HepG2 (cell line): ENCODE results near the gene BCL7A. TPM values are rescaled to one million over a fixed set of nuclear protein-coding genes. Genes with fewer than 3 reads are reported as not detected.
A peak's percentile ranks its signal among the peaks of the same experiment; 100 is the strongest.

ENCODE experiments used
- JARID2 ChIP-seq: sonication (generic); formaldehyde crosslinking; IDR thresholded peaks from 2 replicates; pipeline ENCODE4 v1.8.1; 2023; ENCODE audit warnings: missing genetic modification reagents, inconsistent platforms; ENCODE audit not compliant: insufficient replicate concordance
- JUN ChIP-seq: sonication (generic); formaldehyde crosslinking; IDR thresholded peaks from 2 replicates; pipeline ENCODE4 v1.4.0; 2020; ENCODE audit warnings: mild to moderate bottlenecking, missing genetic modification reagents
- RFXAP ChIP-seq: sonication (generic); formaldehyde crosslinking; IDR thresholded peaks from 2 replicates; pipeline ENCODE4 v1.4.0; 2020; ENCODE audit warnings: missing genetic modification reagents, borderline replicate concordance
- SAP130 ChIP-seq: IDR thresholded peaks from 2 replicates; pipeline ENCODE4 v1.6.1; 2016; ENCODE audit warnings: low read depth
- ZC3H13 ChIP-seq: sonication (generic); formaldehyde crosslinking; IDR thresholded peaks from 2 replicates; pipeline ENCODE4 v1.8.1; 2023; ENCODE audit warnings: mild to moderate bottlenecking, missing genetic modification reagents, moderate library complexity
- ZNF230 ChIP-seq: sonication (generic); formaldehyde crosslinking; IDR thresholded peaks from 2 replicates; pipeline ENCODE4 v1.4.0; 2020; ENCODE audit warnings: mild to moderate bottlenecking, missing genetic modification reagents
- ZNF776 ChIP-seq: sonication (generic); formaldehyde crosslinking; IDR thresholded peaks from 2 replicates; pipeline ENCODE4 v1.4.0; 2020; ENCODE audit warnings: mild to moderate bottlenecking, missing genetic modification reagents
- polyA plus RNA-seq, 8 experiments: library from polyadenylated mRNA; depleted of rRNA in 3 of 8; stranded (reverse) in 7 of 8; unstranded in 1 of 8; fragments of >200 nt; fragmentation: Illumina TruSeq in 4 of 8; extraction: Trizol in 4 of 8; gene quantifications; 2 replicates each; pipeline versions ENCODE4 v1.2.1 to v1.2.3, GENCODE V29; 2011 to 2016; ENCODE audit warnings: low read depth in 4 of 8, missing spikeins in 1 of 8, mixed read lengths in 1 of 8; ENCODE audit not compliant: insufficient read depth in 1 of 8
- total RNA-seq, 5 experiments: library from RNA; depleted of rRNA; stranded (reverse); fragments of >200 nt; fragmentation: Illumina TruSeq; extraction: Trizol; gene quantifications; 2 replicates each; pipeline ENCODE4 v1.2.3, GENCODE V29; 2016; ENCODE audit warnings: low read depth in 1 of 5
- TF ChIP-seq, protein P1 (sequence below): sonication (generic); formaldehyde crosslinking; IDR thresholded peaks from 2 replicates; pipeline ENCODE4 v1.5.0; 2020; ENCODE audit warnings: mild to moderate bottlenecking, missing genetic modification reagents, borderline replicate concordance
- TF ChIP-seq, protein P2 (sequence below): sonication (generic); formaldehyde crosslinking; IDR thresholded peaks from 2 replicates; pipeline ENCODE4 v1.5.1; 2020; ENCODE audit warnings: mild to moderate bottlenecking, missing genetic modification reagents, moderate library complexity
- TF ChIP-seq, protein P3 (sequence below): conservative IDR thresholded peaks from 2 replicates; pipeline ENCODE4 v1.6.1; 2018; ENCODE audit warnings: missing genetic modification reagents
- TF ChIP-seq, protein P4 (sequence below): sonication (generic); formaldehyde crosslinking; IDR thresholded peaks from 2 replicates; pipeline ENCODE4 v1.4.0; 2020; ENCODE audit warnings: missing genetic modification reagents

The BCL7A gene
- total and polyA plus RNA-seq, 2 of the 13 experiments (the other 11 are each of a cell fraction or from before 2014, with no cell fraction given): 4.1 to 6.2 TPM

DNA sequence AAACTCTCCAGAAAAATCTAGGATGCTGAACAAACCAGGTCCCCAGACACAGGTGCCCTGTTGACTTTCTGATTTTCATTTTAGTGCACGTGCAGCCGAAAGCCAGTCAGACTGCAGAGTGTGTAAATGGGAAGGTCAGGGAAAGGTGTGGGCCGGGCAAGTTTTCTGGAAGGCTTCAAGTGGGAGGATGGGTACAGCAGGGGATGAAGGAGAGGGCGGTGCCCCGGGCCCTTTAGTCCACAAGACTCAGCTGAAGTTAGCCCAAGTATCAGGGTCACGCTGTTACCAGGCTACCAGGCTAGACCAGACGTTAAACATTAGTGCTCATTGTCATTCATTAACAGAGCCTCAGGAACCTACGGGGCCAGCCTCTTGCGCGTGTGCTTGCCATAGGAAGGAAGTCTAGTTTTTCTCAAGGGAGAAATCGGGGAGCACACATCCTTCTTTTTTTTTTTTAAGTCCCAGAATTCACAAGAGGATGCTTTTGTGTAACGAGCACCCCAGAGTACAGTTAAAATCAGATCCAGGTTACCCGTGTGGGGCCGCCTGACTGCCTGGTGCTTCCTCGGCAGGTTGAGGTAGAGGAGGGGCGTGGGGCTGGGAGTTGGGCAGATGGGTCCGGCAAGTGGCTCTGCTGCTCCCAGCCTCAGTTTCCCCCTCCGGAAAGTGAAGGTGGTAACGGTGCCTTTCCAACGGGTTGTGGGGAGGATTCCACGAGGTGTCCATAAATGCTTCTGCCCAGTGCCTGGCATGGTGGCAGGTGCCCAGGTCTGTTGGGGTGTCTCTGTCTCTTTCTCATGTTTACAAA is 19.1 kb downstream of the BCL7A start (continued):
- TF ChIP-seq ZNF230 (CRISPR knock-in tag) (no peak), RFXAP (CRISPR knock-in tag) (peak; percentile 27; the same call in 1 of the 2 replicates), JARID2 (CRISPR knock-in tag) (no peak), JUN (CRISPR knock-in tag) (no peak), ZC3H13 (no peak), SAP130 (CRISPR knock-in tag) (peak; percentile 65; the same call in 1 of the 2 replicates), ZNF776 (CRISPR knock-in tag) (no peak)
- TF ChIP-seq, protein P1, sequence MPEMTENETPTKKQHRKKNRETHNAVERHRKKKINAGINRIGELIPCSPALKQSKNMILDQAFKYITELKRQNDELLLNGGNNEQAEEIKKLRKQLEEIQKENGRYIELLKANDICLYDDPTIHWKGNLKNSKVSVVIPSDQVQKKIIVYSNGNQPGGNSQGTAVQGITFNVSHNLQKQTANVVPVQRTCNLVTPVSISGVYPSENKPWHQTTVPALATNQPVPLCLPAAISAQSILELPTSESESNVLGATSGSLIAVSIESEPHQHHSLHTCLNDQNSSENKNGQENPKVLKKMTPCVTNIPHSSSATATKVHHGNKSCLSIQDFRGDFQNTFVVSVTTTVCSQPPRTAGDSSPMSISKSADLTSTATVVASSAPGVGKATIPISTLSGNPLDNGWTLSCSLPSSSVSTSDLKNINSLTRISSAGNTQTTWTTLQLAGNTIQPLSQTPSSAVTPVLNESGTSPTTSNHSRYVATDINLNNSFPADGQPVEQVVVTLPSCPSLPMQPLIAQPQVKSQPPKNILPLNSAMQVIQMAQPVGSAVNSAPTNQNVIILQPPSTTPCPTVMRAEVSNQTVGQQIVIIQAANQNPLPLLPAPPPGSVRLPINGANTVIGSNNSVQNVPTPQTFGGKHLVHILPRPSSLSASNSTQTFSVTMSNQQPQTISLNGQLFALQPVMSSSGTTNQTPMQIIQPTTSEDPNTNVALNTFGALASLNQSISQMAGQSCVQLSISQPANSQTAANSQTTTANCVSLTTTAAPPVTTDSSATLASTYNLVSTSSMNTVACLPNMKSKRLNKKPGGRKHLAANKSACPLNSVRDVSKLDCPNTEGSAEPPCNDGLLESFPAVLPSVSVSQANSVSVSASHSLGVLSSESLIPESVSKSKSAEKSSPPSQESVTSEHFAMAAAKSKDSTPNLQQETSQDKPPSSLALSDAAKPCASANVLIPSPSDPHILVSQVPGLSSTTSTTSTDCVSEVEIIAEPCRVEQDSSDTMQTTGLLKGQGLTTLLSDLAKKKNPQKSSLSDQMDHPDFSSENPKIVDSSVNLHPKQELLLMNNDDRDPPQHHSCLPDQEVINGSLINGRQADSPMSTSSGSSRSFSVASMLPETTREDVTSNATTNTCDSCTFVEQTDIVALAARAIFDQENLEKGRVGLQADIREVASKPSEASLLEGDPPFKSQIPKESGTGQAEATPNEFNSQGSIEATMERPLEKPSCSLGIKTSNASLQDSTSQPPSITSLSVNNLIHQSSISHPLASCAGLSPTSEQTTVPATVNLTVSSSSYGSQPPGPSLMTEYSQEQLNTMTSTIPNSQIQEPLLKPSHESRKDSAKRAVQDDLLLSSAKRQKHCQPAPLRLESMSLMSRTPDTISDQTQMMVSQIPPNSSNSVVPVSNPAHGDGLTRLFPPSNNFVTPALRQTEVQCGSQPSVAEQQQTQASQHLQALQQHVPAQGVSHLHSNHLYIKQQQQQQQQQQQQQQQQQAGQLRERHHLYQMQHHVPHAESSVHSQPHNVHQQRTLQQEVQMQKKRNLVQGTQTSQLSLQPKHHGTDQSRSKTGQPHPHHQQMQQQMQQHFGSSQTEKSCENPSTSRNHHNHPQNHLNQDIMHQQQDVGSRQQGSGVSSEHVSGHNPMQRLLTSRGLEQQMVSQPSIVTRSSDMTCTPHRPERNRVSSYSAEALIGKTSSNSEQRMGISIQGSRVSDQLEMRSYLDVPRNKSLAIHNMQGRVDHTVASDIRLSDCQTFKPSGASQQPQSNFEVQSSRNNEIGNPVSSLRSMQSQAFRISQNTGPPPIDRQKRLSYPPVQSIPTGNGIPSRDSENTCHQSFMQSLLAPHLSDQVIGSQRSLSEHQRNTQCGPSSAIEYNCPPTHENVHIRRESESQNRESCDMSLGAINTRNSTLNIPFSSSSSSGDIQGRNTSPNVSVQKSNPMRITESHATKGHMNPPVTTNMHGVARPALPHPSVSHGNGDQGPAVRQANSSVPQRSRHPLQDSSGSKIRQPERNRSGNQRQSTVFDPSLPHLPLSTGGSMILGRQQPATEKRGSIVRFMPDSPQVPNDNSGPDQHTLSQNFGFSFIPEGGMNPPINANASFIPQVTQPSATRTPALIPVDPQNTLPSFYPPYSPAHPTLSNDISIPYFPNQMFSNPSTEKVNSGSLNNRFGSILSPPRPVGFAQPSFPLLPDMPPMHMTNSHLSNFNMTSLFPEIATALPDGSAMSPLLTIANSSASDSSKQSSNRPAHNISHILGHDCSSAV (CRISPR knock-in tag): no peak
- TF ChIP-seq, protein P2, sequence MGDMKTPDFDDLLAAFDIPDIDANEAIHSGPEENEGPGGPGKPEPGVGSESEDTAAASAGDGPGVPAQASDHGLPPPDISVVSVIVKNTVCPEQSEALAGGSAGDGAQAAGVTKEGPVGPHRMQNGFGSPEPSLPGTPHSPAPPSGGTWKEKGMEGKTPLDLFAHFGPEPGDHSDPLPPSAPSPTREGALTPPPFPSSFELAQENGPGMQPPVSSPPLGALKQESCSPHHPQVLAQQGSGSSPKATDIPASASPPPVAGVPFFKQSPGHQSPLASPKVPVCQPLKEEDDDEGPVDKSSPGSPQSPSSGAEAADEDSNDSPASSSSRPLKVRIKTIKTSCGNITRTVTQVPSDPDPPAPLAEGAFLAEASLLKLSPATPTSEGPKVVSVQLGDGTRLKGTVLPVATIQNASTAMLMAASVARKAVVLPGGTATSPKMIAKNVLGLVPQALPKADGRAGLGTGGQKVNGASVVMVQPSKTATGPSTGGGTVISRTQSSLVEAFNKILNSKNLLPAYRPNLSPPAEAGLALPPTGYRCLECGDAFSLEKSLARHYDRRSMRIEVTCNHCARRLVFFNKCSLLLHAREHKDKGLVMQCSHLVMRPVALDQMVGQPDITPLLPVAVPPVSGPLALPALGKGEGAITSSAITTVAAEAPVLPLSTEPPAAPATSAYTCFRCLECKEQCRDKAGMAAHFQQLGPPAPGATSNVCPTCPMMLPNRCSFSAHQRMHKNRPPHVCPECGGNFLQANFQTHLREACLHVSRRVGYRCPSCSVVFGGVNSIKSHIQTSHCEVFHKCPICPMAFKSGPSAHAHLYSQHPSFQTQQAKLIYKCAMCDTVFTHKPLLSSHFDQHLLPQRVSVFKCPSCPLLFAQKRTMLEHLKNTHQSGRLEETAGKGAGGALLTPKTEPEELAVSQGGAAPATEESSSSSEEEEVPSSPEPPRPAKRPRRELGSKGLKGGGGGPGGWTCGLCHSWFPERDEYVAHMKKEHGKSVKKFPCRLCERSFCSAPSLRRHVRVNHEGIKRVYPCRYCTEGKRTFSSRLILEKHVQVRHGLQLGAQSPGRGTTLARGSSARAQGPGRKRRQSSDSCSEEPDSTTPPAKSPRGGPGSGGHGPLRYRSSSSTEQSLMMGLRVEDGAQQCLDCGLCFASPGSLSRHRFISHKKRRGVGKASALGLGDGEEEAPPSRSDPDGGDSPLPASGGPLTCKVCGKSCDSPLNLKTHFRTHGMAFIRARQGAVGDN (CRISPR knock-in tag): peak; percentile 61; the same call in 1 of the 2 replicates
- TF ChIP-seq, protein P3, sequence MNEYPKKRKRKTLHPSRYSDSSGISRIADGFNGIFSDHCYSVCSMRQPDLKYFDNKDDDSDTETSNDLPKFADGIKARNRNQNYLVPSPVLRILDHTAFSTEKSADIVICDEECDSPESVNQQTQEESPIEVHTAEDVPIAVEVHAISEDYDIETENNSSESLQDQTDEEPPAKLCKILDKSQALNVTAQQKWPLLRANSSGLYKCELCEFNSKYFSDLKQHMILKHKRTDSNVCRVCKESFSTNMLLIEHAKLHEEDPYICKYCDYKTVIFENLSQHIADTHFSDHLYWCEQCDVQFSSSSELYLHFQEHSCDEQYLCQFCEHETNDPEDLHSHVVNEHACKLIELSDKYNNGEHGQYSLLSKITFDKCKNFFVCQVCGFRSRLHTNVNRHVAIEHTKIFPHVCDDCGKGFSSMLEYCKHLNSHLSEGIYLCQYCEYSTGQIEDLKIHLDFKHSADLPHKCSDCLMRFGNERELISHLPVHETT (CRISPR knock-in tag): no peak
- TF ChIP-seq, protein P4, sequence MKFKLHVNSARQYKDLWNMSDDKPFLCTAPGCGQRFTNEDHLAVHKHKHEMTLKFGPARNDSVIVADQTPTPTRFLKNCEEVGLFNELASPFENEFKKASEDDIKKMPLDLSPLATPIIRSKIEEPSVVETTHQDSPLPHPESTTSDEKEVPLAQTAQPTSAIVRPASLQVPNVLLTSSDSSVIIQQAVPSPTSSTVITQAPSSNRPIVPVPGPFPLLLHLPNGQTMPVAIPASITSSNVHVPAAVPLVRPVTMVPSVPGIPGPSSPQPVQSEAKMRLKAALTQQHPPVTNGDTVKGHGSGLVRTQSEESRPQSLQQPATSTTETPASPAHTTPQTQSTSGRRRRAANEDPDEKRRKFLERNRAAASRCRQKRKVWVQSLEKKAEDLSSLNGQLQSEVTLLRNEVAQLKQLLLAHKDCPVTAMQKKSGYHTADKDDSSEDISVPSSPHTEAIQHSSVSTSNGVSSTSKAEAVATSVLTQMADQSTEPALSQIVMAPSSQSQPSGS (CRISPR knock-in tag): peak; percentile 44; the same call in 1 of the 2 replicates
